ENCODE results near the gene HIVEP3.

The HIVEP3 gene

DNA sequence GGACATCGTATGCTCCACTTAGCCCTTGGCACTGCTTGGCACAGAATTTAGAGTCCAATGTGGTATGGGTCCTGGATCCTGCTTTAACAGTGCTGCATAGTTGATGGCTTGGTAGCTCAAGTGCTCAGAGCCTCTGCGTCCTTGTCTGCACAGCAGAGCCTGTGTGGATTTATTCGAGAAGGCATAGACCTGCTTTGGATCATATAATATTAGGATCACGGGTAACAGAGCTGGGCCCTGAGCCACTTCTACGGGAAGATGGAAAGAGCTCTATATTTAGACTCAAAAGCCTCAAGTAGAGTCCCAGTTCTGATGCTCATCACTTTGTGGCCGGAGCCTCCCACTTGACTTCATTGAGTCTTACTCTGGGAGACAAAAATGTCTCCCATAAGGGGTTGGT, 269.9 kb downstream of the HIVEP3 start:
- FAIRE-seq (no peak), DNase-seq (ENCODE audit: extremely low spot score, insufficient read length, low read depth) (no peak)

- FAIRE-seq (no peak), DNase-seq (ENCODE audit: extremely low spot score, insufficient read length, low read depth) (no peak)
Observed at GRCh38 chr1:41648230-41648629, 270.5 kb downstream of the HIVEP3 start.

DNA sequence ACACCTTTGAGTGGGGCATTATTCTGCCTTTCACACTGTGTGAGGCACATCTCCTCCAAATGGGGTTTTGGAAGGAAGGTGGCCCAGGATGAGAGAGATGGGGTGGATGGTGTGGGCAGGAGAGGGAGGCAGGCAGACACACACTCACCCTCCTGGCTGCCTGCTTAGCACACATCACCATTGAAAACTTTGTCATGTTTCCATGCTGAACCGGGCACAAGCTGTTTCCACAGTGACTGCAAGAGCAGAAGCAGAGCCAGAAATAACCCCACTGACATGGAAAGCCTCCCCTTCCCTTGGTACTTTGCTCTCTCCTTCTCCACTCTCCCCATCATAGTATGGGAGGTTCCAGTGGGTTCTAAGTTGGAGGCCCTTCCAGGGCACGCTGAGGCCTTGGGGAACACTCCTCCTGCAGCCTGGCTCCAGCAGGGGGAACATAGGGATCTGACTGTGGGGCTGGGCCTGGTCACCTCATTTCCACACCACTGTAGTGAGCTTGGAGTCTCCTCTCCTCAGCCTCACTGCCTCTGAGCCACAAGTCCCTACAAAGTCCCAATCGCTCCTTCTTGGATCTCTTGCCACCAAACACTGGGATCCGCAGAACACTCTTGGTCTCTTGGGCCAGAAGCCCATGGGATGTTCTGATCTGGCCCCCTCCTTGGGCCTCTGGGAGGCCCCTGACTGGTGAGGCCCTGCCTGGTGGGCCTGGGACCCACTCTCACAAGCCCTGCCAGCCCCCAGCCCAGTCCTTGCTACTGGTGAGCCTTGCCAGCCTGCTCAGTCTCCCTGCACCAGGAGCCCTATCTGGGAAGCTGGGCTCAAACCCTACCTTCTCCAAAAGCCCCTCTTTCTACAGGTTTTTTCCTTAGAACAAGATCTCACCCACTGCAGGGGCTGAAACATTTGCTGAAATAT, 271.2 kb downstream of the HIVEP3 start:
- DNase-seq (ENCODE audit: extremely low spot score, insufficient read length, low read depth) = no peak
- no peak for FAIRE-seq

GRCh38 chr1:41646186-41646585, 272.5 kb downstream of the HIVEP3 start:
- no peak for FAIRE-seq

DNA sequence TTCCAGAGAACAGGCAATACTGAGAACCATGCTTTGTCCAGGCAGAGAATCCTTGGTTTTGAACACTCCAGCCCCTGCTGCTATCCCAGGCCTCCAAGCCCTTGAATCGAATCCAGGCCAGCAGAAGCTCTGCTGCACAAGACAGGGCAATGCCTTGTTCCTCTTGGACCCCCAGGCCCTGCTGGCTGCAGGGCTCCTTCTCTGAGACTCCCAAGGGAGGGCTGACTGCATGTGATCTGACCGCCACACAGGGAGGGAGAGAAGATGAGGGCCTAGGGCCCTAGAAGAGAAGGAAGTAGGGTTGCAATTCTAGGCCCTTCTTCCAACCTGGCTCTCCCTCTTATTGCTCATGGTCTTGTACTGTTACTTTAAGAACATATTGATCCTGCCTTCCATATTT, 273.7 kb downstream of the HIVEP3 start:
- FAIRE-seq = no peak
- no peak for DNase-seq (ENCODE audit: extremely low spot score, insufficient read length, low read depth)

More at GRCh38 chr1:41646186-41646585, 272.5 kb downstream of the HIVEP3 start:
- DNase-seq (ENCODE audit: extremely low spot score, insufficient read length, low read depth) = no peak

- FAIRE-seq (no peak), DNase-seq (ENCODE audit: extremely low spot score, insufficient read length, low read depth) (no peak)
Observed at GRCh38 chr1:41642922-41643821, 275.6 kb downstream of the HIVEP3 start.

GRCh38 chr1:41641941-41642527, 276.7 kb downstream of the HIVEP3 start:
- DNase-seq (ENCODE audit: extremely low spot score, insufficient read length, low read depth) (no peak), FAIRE-seq (no peak)

DNA sequence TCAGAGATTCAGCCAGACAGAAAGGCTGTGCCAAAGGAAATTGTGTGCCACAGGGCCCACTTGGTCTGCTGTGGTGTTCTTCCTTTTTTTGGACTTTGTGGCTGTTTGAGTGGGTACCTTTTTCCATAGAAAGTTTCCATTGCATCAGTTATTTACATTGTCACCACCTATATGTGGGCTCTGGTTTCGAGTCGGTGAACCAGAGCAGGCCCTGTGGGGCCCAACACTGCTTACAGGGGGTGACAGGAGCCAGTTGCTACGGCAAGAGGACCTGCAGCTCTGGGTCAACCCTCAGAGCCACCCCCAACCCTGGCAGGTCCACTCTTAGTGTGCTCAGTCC, 277.3 kb downstream of the HIVEP3 start:
- DNase-seq (ENCODE audit: extremely low spot score, insufficient read length, low read depth) (no peak), FAIRE-seq (peak; percentile 69)

GRCh38 chr1:41640756-41641474, 277.8 kb downstream of the HIVEP3 start:
- DNase-seq (ENCODE audit: extremely low spot score, insufficient read length, low read depth) (no peak), FAIRE-seq (no peak)

- DNase-seq (ENCODE audit: extremely low spot score, insufficient read length, low read depth) (no peak), FAIRE-seq (no peak)
Observed at GRCh38 chr1:41640141-41640751, 278.5 kb downstream of the HIVEP3 start.

DNA sequence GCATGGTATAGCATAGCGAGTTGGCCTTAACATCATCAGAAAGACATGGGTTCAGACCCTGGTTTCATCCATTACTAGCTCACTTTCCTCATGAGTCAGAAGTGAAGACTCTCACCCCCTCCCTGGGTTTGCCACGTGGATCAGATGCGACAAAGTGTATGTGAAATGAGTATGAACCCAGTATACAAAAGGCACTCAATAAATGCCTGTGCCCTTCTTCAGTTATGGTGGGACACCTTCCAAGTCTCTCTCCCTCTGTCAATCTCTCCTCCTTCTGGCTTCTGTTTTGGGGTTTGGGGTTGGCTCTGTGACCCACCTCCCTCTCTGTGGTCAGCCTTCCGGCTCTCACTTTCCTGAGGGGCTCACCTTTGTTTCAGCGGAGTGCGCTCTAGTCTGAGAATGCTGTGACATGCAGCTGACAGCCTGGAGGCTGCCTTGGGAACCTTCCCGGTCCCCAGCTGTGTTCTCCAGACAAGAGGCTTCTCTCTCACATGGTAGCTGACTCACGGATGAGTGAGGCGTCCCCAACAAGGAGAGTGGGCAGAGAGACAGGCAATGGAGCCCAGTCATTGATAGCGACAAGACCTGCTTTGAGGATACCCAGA, 279.3 kb downstream of the HIVEP3 start:
- DNase-seq (ENCODE audit: extremely low spot score, insufficient read length, low read depth) (no peak), FAIRE-seq (peak; percentile 71)

- FAIRE-seq = no peak
- no peak for DNase-seq (ENCODE audit: extremely low spot score, insufficient read length, low read depth)
Observed at GRCh38 chr1:41638086-41639024, 280.4 kb downstream of the HIVEP3 start.

- FAIRE-seq = peak; percentile 54
- DNase-seq (ENCODE audit: extremely low spot score, insufficient read length, low read depth) = no peak
Observed at GRCh38 chr1:41637367-41637766, 281.4 kb downstream of the HIVEP3 start.

DNA sequence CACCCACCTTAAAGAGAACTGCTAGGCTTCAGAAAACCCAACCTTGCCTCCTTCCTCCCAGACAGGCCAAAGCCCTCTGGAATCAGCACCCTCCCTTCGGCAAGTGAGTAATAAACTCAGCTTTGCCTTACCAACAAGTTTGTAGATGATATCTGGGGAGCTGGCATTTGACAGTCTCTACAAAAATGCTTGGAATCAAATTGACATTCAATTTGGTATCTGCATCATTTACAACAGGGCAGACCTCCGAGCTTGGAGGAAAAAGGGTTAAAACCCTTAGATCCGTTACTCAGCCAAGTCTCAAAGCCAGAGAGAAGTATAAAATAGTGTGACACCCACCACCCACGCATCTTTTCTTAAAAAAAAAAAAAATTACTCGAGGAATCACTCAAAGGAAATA, 285.0 kb downstream of the HIVEP3 start:
- DNase-seq (ENCODE audit: extremely low spot score, insufficient read length, low read depth) (no peak), FAIRE-seq (no peak)

DNA sequence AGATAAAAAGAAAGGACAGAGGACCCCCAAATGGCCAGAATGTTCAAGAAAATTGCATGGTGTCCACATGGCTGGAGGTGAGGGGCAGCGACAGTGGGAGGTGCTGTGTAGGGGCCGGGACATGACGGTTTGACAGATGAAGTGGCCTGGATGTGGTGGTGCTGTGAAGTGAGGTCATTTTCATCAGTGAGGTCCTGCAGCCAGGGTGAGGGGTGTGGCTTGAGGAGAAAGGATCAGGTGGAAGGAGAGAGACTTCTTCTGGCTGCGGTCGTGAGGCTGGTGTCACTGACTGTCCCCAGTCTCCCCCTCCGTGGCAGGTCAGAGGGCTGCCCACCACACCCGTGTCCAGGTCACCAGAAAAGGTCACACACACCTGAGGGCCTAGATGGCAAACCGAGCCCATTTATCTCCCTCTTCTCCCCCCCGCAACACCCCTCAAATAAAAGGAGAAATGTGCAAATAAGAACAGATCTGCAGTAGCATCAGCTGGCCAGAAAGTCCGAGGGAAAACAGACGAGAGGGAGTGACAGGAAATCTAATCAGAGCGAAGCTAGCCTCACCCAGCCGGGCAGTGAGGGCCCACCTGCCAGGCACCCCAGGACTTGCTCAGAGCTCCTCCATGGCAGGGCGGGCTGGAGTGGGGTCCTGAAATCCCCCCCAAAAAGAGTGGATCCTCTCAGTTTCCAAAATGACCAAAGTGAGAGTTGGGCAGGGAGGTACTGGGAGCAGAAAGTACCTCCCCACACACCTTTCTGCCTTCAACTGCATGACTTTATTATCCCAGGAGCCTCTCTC, 285.7 kb downstream of the HIVEP3 start:
- DNase-seq (ENCODE audit: extremely low spot score, insufficient read length, low read depth) (no peak), FAIRE-seq (no peak)

DNA sequence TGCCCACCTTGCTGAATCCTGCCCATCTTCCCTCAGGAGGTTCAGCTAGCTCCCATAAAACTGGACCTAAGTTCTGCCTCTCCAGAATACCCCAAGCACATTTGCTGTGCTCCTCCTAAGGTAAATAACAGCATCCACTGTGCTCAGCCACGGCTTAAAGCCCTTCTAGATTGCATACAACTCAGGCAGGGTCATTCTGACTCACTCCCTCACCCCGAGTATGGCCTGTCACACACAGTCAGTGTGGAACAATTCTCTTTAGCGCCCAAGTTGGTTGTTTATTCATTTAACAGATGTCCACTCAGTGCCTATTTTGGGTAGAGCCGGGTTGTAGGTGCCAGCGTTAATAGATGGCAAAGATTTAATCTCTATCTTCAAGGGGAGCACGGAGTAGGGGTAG, 286.8 kb downstream of the HIVEP3 start:
- no peak for DNase-seq (ENCODE audit: extremely low spot score, insufficient read length, low read depth)
- no peak for FAIRE-seq

- FAIRE-seq (no peak), DNase-seq (ENCODE audit: extremely low spot score, insufficient read length, low read depth) (no peak)
Observed at GRCh38 chr1:41631154-41631553, 287.6 kb downstream of the HIVEP3 start.

Measured in GM18507 (cell line).